ENCODE data around the gene PTGIR.

- TF ChIP-seq, protein P1, sequence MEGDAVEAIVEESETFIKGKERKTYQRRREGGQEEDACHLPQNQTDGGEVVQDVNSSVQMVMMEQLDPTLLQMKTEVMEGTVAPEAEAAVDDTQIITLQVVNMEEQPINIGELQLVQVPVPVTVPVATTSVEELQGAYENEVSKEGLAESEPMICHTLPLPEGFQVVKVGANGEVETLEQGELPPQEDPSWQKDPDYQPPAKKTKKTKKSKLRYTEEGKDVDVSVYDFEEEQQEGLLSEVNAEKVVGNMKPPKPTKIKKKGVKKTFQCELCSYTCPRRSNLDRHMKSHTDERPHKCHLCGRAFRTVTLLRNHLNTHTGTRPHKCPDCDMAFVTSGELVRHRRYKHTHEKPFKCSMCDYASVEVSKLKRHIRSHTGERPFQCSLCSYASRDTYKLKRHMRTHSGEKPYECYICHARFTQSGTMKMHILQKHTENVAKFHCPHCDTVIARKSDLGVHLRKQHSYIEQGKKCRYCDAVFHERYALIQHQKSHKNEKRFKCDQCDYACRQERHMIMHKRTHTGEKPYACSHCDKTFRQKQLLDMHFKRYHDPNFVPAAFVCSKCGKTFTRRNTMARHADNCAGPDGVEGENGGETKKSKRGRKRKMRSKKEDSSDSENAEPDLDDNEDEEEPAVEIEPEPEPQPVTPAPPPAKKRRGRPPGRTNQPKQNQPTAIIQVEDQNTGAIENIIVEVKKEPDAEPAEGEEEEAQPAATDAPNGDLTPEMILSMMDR (conservative IDR thresholded peaks at IDR 0.05; ENCODE audit: low read depth, low read length), result no peak
- TF ChIP-seq EZH2 (IDR thresholded peaks at IDR 0.05; ENCODE audit: borderline replicate concordance, low read depth, low read length, poor library complexity, severe bottlenecking), result no peak
Observed at GRCh38 chr19:46603752-46604231, 21.1 kb downstream of the PTGIR start.

Data from A673 (cell line).